Panc1 (cell line): ENCODE results near the gene CADM4.

Experiments
- CTCF ChIP-seq: fragments of 450-650 bp; IDR thresholded peaks from 2 replicates; pipeline ENCODE4 v1.5.1; 2017; ENCODE audit warnings: mild to moderate bottlenecking
- POLR2AphosphoS5 ChIP-seq: IDR thresholded peaks from 2 replicates; pipeline ENCODE4 v1.6.1; 2012; ENCODE audit warnings: mild to moderate bottlenecking, low read depth, low read length, moderate library complexity
- REST ChIP-seq, 2 experiments: IDR thresholded peaks; 2 replicates each; pipeline ENCODE4 v1.6.1; 2011 to 2012; ENCODE audit warnings: low read depth in 2 of 2, control low read depth in 1 of 2, low read length in 1 of 2, mild to moderate bottlenecking in 1 of 2, moderate library complexity in 1 of 2; ENCODE audit not compliant: insufficient read depth in 1 of 2

GRCh38 chr19:43581467-43581866 lies 58.2 kb downstream of the CADM4 start:
- TF ChIP-seq POLR2AphosphoS5 (no peak), REST (IDR thresholded peaks at IDR 0.05; ENCODE audit: insufficient read depth in 1 of 2, low read depth in 2 of 2, low read length in 1 of 2) (no peak), CTCF (no peak)
